Measurements from ENCODE around the gene PHLPP1.

PHLPP1 gene

DNA sequence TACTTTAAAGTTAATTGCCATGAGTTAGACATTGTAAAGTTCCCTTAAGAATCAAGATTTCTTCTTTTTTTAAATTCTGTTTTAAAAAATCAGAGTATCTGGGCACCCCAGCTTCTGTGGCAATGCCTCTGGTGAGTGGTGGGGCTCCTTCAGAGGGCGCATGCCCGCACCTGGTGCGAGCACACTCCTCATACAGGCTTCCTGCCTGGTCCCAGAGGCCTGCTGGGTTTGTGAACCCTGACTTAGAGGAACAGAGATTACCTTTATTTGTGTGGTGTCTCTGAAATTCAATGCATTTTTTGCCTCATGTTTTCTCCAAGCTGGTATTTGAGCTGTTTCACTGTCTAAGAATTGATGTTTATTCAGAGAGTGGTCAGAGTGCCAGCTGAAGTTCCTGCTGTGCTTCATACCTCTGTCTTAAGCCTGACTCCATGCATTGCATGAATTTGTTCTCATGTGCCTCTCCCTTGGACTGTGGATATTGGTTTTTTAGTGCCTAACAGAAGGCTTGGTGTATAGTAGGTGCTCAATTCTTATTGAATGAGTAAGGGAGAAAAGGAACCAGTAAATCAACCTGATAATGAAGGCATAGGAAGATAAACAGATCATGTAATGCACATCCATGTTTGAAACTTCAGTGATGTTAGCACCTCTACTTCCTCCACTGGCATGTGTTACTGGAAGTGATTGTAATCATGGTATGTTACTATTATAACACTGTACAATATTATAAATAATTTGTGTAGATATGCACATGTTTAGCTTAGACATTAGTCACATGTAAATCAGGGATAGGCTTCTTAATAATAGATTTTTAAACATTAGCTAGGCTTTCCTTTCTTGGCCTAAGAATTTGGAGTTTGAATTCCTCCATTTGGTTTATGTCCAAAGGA lies 29.0 kb downstream of the PHLPP1 start:
- DNase-seq (ENCODE audit: low read depth): no peak

DNA sequence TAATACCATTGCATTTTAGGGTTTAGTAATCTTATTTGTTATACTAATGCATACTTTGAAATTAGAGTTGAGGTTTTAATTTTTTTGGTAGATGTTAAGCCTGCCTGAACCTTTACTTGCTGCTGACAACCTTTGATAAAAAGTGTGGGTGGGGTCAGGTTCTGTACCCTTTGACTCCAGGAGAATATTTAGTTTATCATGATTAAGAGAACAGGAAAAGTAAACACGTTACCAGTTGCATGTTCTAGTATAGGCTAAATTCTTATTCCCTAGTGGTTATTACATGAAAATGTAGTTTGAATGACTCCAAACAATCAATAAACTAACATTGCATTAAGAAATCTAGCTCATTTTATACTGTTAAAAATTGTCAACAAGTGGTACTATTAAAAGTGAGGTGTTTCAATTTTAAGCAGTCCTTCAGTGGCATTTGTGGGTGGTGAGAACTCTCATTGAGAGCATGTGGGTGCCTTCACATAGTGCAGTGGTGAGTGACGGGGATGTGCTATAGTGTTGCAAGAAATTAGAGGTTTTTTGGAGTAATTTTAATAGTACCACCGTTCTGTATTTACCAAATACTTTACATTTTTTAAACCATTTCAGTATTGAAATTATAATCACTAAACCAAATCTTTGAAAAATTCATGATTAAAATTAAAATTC lies 29.9 kb downstream of the PHLPP1 start:
- no peak for DNase-seq (ENCODE audit: low read depth)

DNA sequence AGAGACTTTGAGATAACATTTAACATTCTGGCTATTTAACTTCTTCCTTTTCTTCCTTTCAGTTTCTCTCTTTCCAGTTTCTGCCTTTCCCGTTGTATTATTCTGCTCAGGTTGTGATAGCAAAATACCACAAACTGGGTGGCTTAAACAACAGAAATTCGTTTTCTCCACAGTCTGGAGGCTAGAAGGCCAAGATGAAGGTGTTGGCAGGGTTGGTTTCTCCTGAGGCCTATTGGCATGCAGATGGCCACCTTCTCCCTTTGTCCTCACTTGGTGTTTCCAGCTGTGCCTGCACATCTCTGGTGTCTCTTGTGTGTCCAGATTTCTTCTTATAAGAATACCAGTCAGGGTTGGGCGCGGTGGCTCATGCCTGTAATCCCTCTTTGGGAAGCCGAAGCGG lies 34.0 kb downstream of the PHLPP1 start:
- DNase-seq (ENCODE audit: low read depth): no peak

DNA sequence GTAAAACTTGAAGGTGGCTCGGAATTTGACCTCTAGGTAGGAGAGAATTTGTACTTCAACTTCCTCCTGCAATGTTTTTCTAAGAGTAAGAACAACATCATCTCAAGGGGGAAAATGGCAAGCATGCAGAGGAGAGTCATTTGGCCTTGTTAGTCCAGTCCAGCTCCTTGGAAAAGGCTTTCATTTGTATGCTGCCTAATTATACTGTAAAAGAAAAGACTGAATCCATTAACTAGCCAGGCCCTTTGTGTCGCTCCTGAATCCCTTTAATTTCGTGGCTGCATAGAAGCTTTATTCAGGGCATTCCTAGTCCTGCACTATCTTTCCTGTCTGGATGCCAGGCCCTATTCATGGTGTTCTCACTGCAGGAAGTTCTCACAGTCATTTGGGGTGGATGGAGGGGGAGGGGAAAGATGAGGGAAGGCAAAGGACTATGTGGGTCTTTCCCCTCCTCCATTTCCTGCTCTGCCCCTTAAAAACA lies 36.0 kb downstream of the PHLPP1 start:
- no peak for DNase-seq (ENCODE audit: low read depth)

DNA sequence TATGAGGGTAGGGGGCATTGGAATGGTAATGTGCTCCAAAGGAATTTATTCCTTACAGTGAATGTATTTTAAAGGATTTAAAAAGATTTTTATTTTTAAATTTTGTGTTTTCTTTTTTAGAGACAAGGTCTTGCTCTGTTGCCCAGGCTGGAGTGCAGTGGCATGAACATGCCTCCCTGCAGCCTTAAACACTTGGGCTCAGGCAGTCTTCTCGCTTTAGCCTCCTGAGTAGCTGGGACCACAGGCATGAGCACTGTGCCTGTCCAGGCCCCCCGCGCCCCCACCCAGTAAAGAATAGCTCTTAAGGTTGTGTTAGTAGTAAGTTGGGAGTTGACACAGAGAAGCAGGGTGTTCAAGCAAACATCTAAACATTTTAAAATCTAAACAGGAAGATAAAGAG lies 36.6 kb downstream of the PHLPP1 start:
- DNase-seq (ENCODE audit: low read depth): no peak

DNA sequence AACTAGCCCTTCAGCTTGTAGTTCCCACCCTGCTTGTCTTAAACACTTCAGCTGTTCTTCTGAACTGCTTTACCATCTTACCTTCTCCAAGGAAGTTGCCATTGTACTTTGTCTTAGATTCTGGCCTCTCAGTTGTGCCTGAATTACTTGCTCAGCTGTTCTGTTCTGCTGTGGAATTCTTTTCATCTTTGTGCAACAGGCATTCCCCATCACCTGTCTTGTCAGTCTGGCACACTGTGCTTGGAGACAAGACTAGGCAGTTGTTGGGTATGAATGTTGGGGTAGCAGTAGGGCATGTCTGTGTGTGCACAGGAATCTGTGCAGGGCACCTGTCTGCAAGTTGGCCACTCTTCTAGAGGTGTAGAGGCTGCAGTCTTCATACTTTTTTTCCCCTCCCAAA lies 38.7 kb downstream of the PHLPP1 start:
- DNase-seq (ENCODE audit: low read depth): no peak

DNA sequence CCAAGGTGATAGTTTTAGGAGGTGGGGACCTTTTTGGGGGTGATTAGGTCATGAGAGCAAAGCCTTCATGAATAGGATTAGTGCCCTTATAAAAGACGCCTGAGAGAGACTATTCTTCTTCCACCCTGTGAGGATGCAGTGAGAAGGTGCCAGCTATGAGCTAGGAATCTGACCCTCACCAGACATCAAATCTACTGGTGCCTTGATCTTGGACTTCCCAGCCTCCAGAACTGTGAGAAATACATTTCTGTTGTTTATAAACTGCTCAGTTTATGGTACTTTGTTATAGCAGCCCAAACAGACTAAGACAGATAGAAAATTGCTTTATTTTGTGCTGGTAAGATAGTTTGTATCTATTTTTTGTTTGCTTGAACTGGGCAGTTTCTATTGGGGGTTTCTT lies 40.1 kb downstream of the PHLPP1 start:
- DNase-seq (ENCODE audit: low read depth): no peak

DNA sequence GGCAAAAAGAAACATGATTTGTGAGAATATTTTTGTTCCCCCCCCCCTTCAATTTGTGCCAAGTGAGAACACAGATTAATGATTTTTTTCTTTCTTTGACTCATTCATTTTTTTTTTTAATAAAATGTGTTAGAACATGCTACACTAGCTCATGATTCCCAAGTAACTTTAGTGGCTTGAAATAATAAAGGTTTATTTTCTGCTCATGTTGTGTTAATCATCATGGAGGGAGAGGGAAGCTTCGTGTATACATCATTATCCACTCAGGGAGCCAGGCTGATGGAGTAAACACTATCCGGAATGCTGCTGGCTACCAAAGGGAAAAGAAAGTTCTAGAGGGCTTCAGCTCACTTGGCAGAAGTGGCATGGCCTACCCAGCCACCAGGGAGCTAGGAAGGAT lies 40.6 kb downstream of the PHLPP1 start:
- DNase-seq (ENCODE audit: low read depth): no peak

DNA sequence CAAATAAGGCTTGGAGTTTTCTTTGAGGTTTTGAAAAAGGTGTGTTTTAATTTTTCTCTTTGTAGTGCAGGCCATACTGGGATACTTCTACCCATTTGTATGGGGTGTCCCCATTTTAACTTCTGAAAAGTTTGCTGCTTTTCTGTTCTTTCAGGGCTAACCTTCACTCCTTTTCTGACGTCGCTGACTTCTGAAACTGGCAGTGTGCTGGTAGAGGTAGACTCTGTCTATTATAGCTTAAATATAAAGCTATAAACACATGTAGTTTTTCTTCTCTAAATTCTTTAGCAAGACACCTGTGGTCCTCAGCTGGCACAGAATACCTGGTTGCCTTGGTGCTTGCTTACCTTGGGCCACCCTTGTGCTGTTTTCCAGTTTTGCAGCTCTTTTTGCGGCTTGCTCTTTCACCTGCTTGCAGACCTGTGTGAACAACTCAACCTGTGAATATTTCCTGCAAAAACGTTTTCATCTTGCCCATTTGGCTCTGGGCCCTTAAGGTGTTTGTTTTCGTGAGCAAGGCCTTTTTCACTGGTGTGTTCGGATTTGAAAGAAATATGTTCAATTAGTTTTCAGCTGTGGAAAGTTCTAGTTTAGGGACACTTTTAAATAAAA lies 42.2 kb downstream of the PHLPP1 start:
- DNase-seq (ENCODE audit: low read depth): no peak

DNA sequence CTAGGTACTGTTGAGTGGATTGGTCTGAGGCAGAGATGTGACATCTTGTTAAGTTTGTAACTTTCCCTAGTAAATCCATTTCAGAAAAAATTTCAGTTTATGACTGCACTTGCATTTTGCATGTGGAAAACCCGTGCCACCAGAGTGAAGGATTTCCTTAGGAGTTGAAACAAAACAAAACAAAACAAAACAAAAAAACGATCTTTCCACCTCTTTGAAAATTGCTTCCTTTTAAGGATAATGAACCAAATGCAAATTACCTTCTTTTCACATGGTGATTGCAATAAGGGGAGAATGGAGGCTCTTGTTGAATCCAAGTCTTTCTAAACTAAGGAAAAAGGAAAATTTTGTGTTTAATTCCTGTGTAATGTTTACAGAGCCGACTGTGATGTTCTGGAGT lies 43.2 kb downstream of the PHLPP1 start:
- no peak for DNase-seq (ENCODE audit: low read depth)

DNA sequence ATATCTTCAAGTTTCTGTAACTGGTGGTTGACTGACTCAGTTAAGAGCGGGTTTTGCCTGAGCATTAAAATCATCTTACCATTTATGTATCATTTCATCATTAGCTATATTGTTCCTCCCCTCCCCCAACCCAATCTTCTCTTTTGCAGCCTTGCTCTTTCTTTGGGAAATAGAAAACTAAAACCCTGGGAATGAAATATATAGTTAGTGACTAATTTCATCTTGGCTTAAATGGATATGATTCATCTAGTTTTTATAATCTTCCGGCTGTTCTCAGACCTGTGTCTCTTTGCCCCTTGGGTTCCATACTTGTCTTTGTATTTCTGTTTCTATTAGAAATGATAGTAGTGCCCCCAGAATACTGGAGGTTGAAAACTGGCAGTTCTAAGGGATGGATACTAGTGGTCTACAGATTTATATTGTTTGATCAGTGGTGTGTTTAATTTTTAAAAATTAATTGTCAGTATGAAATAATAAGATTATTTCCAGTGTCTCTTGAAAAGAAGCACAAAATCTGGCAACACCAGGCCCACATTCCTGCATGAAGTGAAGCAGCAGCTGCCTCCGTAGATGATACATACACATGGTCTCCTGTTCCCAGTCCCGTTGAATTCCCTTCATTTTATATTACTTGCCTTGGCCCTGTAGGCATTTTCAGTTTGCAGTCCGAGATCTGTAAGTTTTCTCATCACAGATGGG lies 44.5 kb downstream of the PHLPP1 start:
- no peak for DNase-seq (ENCODE audit: low read depth)

DNA sequence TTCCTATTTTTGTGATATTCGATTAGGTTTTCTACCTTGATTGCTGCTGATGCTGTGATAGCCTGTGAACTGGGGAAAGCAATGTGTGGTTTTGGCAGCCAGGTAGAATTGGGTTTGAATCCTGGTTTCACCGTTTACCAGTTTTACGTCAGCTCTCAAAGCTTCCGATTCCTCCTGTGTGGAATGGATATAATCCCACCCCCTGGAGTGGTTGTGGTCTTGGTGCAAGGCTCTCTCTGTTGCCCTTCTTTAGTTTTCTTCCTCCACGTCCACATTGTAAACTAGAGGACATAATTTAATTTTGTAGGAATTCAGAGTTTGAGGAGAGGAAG lies 45.0 kb downstream of the PHLPP1 start:
- no peak for DNase-seq (ENCODE audit: low read depth)

DNA sequence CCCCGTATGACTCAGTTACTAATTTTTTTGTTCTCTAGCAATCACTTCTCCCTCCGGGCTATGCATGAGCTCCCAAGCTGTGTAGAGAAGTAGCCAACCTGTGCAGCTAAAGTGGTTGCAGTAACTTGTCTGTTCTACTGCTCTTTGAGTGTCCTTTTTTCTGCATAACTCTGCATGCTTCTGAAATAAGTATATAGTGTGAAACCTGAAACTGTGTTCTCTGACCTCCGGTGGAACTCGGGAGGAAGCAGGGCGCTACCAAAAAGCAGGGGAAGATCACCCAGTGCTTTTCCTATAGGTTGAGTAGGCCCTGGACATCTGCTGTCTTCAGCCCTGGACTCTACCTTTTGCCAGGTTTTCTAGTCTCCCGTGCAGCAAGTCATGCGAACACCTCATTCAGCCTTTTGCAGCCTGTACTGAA lies 47.8 kb downstream of the PHLPP1 start:
- DNase-seq (ENCODE audit: low read depth): no peak

DNA sequence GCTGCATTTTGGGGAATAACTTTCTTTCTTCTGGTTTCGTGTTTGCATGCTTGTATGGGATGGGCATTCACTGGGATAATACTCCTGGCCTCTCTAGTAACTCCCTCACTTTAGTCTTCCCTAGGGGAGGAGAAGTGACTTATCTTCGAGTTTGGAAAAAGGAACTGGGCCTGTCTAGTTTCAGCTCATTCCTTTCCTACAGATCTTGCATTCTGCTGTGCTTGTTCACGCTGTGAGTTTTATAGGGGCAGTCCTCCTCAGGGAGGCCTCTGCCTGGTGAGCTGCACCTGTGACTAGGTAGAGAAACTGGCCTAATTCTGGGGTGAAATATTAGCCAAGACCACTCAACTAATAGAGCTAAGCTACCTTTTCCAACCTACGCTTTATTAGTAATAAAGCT lies 50.9 kb downstream of the PHLPP1 start:
- DNase-seq (ENCODE audit: low read depth): no peak

DNA sequence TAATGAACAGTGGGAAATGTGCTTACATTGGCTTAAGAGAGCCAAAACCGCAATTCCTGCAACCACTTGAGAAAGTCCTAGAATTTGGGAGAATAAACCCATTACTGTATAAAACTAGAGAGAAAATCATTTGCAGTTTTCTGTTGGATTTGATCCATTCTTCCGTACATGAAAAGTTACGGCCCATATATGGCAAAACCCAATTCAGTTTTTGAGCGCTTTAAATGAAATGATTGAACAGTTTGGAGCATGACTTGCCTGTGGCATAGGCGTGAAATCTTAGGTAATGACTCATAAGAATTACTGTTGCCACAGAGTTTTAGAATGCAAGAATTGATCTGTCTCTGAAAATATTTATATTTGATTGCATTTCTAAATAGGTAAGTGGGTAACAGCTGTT lies 52.0 kb downstream of the PHLPP1 start:
- DNase-seq (ENCODE audit: low read depth): no peak

DNA sequence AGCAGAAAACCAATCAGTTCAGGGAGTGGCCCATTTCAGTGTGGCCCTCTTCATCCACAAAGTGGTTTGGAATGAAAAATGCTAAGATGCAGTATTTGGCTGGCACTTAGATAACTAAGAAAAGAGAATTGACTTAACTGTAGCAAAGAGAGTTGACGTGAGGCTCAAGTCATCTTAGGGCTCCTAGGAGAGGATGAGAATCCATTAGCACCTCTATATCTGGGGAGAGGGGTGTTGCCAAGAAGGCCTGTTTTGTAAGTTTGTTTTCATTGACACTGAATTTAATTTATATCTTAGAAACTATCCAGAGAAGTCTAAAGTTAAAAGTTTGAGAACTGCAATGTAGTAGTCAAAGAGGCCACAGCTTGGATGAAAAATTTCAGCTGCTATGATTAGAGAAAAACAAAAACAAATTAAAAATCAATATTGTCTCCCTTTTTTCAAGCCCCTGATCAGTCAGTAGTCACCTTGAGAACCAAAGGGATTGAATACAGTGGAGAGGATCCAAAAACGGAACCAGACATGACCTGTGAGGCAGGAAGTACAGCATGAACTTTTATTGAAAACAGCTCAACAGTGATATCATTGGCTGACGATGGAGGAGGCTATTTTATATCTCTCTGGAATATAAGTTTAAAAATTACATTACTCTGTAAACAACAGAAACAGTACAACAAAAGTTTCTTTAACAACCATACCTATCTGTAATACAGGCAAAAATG lies 52.7 kb downstream of the PHLPP1 start:
- no peak for DNase-seq (ENCODE audit: low read depth)

DNA sequence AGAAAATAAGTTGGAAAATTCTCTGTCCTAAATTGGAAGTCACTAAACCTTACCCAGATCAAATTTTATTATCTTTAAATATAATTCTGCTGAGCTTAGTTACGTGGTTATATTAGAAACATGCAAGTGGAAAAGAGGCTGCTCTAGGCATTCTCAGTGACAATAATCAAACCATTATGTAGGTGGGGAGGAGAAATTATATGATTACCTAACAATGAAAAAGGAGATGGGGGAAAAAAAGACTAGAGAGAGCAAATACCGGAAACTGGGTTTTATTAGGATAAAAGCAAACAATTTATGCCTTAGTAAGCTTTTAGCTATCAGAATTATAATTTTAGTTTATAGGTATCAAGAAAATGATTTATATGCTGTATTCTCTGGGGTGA lies 53.2 kb downstream of the PHLPP1 start:
- no peak for DNase-seq (ENCODE audit: low read depth)

DNA sequence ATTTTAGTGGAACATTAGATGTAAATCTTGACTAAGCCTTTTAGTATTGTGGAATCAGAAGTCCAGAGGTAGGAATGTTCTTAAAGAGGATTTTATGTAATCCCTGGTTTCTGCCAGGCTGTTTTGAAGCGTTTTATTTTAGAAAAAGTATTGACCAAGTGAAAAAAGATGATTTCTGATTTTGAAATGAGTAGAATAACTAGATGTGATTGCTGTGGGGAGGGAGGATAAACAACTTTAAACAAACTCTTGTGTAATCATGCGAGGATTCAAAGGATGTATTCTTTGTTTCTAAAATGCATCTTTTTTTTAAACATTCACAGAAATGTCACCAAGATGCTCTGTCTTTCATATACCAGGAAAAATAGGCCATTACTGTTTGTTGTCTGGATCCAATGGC lies 53.9 kb downstream of the PHLPP1 start:
- DNase-seq (ENCODE audit: low read depth): no peak

DNA sequence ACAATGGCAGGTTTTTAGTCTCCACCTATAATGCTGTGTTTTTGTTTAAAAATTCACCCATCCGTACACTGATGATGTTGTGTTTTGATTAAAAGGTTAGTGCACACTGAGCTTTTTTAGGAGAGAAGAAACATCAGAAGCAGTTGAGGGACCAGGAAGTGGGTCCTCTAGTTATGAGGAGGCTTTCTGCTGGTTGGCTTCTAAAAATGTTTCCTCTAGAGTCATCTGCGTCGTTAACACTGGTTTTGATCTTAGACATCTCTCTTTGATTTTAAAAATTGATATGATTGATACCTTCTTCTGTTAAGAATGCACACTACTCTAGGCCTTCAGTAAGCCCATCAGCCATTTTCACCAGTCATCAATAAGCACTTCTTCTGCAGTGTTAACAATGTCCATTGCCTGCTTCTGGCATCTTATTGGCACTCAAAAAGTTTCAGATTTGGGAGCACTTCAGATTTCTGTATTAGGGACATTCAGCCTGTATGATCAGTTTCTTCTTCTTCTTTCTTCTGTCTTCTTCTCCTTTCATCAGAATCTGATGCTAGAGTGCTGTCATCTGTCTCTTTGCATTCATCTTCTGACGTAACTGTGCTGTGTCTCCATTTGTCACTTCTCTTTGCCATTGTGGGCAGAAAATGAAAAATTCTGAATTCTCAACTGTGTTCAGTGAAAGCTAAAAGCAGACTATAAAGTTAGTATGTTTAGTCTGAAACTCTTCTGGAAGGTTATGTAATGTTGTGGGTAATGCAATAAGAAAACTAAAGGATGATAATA lies 56.3 kb downstream of the PHLPP1 start:
- DNase-seq (ENCODE audit: low read depth): no peak

DNA sequence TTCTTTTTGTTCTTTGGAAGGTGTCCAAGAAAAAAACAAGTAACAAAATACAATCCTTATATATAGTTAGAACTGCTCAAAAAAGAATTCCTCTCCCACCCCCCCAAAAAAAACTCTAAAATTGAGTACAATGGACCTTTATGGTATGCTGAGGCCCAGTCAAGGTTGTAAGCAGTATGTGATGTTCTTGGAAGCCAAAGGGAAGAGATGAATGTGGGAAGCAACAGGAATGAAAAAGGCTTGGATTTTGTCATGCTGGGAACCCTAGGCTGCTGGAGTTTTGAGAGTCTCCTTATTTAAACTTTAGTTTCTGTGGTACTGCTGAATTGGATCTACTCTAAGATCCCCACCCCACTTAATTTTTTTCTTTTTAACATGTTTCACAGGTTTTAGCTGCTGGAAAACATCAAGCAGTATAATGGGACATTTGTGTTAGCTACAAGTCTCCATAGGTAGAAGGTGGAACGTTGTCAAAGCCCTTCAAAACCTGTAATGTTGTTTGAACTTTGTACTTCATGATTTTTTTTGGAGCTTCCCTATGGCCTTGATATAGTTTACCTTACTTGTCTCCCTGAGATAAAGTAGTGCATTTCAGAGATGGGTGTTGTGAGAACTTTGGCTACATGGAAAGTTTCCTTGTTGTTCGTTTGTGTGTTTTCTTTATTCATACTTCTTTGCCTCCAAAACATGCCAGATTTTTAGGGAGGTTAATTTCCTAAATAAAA lies 57.7 kb downstream of the PHLPP1 start:
- DNase-seq (ENCODE audit: low read depth): no peak

DNA sequence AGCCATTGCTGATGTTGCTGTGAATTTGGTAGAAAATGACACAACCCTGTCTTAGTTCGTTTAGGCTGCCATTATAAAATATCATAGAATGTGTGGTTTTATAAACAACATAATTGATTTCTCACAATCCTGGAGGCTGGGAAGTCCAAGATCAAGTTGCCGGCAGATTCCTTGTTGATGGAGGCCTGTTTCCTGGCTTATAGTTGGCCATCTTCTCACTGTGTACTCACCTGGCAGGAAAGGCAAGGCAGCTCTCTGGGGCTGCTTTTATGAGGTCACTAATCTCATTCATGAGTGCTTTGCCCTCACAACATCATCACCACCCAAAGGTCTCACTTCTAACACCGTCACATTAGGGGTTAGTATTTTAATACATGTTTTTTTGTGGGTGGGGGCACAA lies 58.4 kb downstream of the PHLPP1 start:
- no peak for DNase-seq (ENCODE audit: low read depth)

Measured in stimulated activated CD8-positive, alpha-beta memory T cell treated with anti-CD3 and anti-CD28 coated beads, Interleukin-4, amount 100 ng/mL, for 24 hours (primary cell).